GM21723 (cell line): ENCODE data around the gene CFAP221.

Source experiments
- ATAC-seq: cut with Tn5 transposase; IDR thresholded peaks from one replicate; pipeline ENCODE4 v1.9.1; 2021; ENCODE audit warnings: mild to moderate bottlenecking, moderate library complexity; ENCODE audit not compliant: unreplicated experiment

CFAP221 gene

GRCh38 chr2:119536211-119536610 lies 8.0 kb upstream of the CFAP221 start:
- no peak for ATAC-seq

- ATAC-seq: no peak
Observed at GRCh38 chr2:119536707-119537106, 7.5 kb upstream of the CFAP221 start.

GRCh38 chr2:119537792-119538191 lies 6.5 kb upstream of the CFAP221 start:
- ATAC-seq: no peak

DNA sequence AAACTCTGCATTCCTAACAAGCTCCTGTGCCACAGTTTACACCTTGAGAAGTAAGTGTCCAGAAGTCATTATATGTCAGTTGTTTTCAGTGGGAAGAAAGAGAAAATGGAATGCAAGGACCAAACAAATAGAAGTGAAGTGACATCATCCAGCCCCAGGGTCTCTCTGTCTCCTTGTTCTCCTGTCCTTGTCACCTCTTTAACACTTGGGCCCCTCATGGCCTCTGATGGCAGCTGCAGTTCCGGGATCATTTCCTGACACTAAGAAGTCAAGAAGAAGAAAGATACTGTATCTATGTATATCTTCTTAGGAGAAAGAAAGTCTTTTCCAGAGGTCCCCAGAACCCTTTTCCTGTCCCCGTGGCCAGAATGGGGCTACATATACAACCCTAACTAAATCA lies 2.8 kb upstream of the CFAP221 start:
- no peak for ATAC-seq

DNA sequence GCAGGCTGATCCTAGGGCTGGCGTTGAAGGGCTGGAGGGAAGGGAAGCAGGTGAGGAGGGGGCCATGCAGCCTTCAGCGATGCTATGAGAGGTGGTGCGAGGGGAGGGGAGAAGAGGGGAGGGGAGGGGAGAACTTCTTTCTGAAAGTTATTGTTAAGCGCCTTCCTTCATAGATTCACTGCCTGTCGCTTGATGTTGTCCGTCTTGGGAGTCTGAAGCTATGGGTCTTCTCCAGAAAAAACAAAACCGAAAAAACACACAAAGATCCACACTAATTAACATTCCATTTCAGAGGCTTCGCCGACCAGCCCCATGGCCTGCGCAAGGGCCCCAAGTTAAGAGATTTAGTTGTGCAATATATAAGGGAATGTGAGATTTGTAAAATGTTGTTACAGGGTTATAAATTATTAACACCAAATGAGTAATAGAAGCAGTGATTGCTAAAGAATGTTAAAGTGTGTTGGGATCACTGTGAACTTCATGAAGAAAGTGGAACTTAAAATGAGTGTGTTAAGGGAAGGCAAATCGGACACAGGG lies 758 bp downstream of the CFAP221 start:
- no peak for ATAC-seq

- no peak for ATAC-seq
Observed at GRCh38 chr2:119545754-119546446, 1.7 kb downstream of the CFAP221 start.

DNA sequence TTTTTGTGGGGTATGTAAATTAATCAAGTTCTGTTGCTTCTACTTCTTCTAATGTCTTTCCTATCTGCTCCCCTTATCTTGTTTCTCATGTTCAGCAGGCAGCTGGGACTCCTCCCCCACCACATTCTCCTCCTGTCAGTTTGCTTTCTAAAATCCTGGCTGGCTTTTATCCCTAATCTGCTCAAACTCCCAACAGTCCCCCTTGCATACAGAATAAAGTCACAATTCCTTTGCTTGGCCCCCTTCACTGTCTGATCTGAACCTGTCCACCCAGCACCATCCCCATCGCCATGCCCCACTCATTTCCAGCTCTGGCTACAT lies 2.2 kb downstream of the CFAP221 start:
- no peak for ATAC-seq

DNA sequence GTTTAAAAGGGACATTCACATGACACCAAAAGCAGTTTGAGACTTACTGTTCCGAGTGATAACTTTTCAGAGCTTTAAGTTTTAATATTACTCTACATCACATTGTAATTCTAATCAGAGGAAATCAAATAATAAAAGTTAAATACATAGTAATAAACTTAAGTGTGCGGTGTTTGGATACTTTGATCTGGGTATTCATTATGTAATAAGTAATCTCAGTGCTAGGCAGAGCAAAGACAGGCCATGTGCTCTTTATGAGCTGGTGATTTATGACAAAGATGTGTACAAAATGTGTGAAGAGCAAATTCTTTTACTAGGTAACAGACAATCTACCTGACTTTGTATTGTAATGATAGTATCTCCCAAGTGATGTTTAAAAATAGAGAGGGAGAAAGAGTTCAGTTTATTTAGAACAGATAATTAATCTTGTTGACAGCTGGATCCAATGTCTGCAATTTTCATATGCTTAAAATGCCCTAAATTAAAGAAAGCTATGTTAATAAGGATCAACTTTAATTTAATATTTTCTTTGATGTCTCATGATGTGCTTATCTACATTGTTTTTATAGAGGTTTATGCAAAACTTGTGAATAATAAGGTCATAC lies 4.4 kb downstream of the CFAP221 start:
- ATAC-seq: no peak

DNA sequence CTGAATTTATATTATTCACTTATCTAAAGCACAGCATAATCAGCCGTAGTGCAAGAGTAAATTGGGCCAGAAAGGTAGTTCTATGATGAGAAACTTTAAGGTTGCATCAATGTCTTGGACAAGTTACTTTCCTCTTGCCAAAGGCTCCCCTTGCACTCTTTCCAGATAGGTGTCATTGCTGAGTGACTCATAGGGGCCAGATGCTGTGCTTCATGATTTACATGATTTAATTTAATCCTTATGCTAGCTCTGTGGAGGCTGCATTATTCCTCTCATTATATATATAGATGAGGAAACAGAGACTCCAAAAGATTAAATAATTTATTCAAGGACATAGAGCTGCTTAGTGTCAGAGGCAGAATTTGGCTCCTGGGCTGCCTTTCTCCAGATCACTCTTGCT lies 5.0 kb downstream of the CFAP221 start:
- no peak for ATAC-seq

GRCh38 chr2:119550346-119550745 lies 6.1 kb downstream of the CFAP221 start:
- ATAC-seq: no peak

DNA sequence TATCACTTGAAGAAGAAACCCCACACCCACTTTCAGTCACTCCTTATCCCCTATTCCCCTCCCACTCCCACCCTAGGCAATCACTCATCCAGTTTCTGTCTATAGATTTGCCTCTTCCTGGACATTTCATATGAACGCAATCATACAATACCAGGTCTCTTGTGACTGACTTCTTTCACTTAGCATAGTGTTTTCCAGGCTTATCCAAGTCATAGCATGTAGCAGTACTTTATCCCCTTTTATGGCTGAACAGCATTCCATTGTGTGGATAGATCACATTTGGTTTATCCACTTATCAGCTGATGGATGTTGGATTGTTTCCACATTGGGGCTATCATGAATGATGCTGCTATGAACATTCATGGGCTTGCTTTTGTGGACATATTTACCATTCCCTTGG lies 6.6 kb downstream of the CFAP221 start:
- ATAC-seq: no peak

GRCh38 chr2:119552902-119553301 lies 8.7 kb downstream of the CFAP221 start:
- no peak for ATAC-seq

GRCh38 chr2:119553687-119554344 lies 9.6 kb downstream of the CFAP221 start:
- ATAC-seq: no peak

DNA sequence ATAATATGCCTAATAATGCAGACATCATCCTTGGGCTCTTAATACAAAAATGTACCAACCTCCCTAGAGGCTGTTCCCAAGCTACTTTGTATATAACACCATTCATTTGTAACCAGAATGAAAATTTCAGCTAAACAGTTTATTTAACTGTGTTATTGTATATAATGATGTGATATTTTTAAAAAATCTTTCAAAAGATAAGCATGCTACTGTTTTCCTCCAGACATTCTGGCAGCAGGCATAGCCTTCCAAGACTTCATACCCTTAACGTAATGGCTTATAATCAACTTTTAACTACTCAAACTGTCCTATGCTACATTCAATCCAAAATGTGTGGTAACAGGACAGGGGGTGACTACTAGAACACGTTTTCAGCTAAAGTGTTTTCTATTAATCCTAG lies 21.2 kb downstream of the CFAP221 start:
- no peak for ATAC-seq

DNA sequence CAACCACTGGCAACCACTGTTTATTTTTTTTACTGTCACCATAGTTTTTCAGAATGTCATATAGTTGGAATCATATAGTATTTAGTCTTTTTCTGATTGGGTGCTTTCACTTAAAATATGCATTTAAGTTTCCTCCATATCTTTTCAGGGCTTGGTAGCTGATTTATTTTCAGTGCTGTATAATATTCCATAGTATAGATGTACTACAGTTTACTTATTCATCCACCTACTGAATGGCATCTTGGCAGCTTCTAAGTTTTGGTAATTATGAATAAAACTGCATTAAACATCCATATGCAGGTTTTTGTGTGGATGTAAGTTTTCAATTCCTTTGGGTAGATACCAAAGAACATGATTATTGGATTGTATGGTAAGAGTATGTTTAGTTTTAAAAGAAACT lies 23.0 kb downstream of the CFAP221 start:
- ATAC-seq: no peak

DNA sequence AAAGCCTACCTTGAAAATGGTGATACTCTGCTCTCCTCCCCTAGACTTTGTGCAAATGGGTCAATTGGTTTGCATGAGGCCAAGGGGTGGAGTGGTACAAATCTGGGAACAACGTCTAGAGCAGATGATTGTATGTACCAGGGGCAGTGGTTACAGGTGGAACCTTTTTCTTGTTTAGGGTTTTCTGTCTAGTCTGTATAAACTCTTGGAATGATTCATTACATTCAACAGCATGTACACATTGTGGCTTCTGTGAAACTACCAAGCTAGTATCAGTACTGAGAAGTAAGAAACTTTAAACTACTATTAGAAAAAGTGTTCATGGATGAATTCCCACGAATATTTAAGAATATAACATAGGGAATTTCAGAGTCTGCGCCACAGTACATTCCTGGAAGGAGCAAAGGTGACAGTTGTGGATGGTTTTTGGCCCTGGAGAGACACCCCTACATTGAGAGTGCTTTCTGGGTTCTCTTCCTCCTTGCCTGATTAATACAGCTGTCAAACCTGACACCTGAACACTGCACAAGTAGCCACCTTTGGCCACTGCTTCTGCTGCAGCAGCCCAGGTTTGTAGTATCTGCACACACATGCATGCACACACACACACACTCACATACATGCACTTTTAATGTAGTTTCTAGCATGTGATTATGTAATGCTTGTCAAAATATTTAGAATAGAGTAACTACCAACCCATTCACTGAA lies 30.0 kb downstream of the CFAP221 start:
- ATAC-seq: peak; percentile 100

- ATAC-seq: no peak
Observed at GRCh38 chr2:119574864-119575263, 30.6 kb downstream of the CFAP221 start.

DNA sequence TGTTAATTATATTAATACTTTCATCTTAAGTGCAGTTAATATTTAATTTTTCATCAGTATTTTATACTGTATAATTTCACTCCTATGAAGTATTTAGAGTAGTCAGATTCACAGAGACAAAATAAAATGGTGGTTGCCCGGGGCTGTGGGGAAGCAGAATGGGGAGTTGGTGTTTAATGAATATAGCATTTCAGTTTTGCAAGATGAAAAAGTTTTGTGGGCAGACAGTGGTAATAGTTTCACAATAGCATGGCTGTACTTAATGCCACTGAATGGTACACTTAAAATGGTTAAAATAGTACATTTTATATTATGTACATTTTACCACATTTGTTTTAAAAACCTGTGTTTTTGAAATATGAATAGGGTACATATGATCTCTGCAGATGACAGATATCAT lies 31.2 kb downstream of the CFAP221 start:
- no peak for ATAC-seq

- ATAC-seq: no peak
Observed at GRCh38 chr2:119579424-119580295, 35.4 kb downstream of the CFAP221 start.

DNA sequence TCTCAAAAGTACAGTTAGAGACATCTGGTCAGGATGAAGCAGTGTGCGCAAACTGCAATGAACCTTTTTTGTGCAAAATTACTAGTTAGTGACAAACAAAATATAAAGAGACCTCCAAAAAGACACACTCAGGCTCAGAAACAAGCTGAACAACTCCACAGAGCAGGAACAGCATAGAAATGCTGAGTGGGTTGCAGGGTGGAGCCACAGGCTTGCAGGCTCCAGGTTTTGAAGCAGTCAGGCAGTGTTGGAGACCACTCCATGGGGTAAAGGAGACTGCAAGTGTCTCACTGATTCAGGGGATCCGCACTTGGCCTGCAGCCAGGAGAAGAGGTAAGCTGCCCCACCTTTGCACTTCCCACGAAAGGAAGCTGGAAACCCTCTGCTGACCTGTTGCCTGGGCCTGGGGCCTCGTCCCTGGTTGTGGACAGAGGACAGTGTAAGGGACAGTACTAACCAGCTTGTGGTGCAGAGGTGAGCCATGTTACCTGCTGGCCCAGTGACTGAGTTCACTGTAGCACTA lies 36.4 kb downstream of the CFAP221 start:
- no peak for ATAC-seq
